Stimulated activated memory B cell treated with anti-CD40 and anti-IgM and Interleukin-4, amounts not matched to agents 10 μg/mL and 1 μg/mL and 100 μg/mL, for 72 hours (primary cell): Measurements from ENCODE around the gene APOC4.

Experiments used
- ATAC-seq: fragments of 150-1000 bp; cut with Tn5 transposase; 2 replicates; pipeline ENCODE4 v1.10.0; 2021
- H3K27ac Mint-ChIP-seq: one replicate; pipeline ENCODE4 v1.8.0; 2022; ENCODE audit warnings: mild to moderate bottlenecking, mixed read lengths
- H3K27me3 Mint-ChIP-seq: one replicate; pipeline ENCODE4 v1.8.0; 2022; ENCODE audit warnings: mixed read lengths
- H3K36me3 Mint-ChIP-seq: one replicate; pipeline ENCODE4 v1.8.0; 2022; ENCODE audit warnings: mixed read lengths
- H3K4me1 Mint-ChIP-seq: one replicate; pipeline ENCODE4 v1.8.0; 2022; ENCODE audit warnings: mixed read lengths
- H3K4me3 Mint-ChIP-seq: one replicate; pipeline ENCODE4 v1.8.0; 2022; ENCODE audit warnings: mild to moderate bottlenecking, moderate library complexity, mixed read lengths
- H3K9me3 Mint-ChIP-seq: one replicate; pipeline ENCODE4 v1.8.0; 2022; ENCODE audit warnings: mixed read lengths

Gene APOC4

GRCh38 chr19:44947041-44947581, 5.1 kb downstream of the APOC4 start:
- ATAC-seq, result no peak
- Mint-ChIP-seq H3K4me3 (no peak overlapping the region), H3K9me3 (no peaks in the 10 kb centered on the region), H3K36me3 (no peaks in the 10 kb centered on the region), H3K27me3 (no peaks in the 10 kb centered on the region), H3K27ac (no peak overlapping the region), H3K4me1 (peaks cover 27% of the 10 kb centered on the region)

DNA sequence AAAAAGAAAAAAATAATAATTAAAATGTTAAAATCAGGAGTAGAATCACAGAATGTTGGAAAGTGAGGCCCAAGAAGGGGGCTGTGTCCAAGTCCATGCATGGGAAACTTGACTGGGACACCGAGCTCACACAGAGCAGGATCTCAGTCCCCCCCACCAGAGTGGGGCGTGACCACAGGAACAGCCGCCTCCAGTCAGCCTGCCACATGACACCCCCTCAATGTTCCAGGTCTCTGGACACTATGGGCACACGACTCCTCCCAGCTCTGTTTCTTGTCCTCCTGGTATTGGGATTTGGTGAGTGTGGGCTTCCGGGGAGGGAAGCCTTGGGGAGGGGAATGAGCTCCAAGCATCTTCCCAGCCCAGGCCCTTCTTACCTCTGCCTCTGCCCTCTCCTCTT, 6.2 kb downstream of the APOC4 start:
- ATAC-seq, result no peak
- Mint-ChIP-seq H3K4me1 (peaks cover 21% of the 10 kb centered on the region), H3K27me3 (no peaks in the 10 kb centered on the region), H3K36me3 (no peaks in the 10 kb centered on the region), H3K4me3 (no peak overlapping the region), H3K27ac (peak overlapping the region; percentile 1), H3K9me3 (no peaks in the 10 kb centered on the region)

GRCh38 chr19:44948763-44949374, 6.8 kb downstream of the APOC4 start:
- Mint-ChIP-seq H3K4me3 (no peak overlapping the region), H3K4me1 (peaks cover 23% of the 10 kb centered on the region), H3K27ac (peak overlapping the region; percentile 1), H3K27me3 (no peaks in the 10 kb centered on the region), H3K36me3 (no peaks in the 10 kb centered on the region), H3K9me3 (no peaks in the 10 kb centered on the region)
- ATAC-seq, result no peak

GRCh38 chr19:44949550-44949949, 7.5 kb downstream of the APOC4 start:
- Mint-ChIP-seq H3K4me3 (no peak overlapping the region), H3K27ac (peak overlapping the region; percentile 1)

GRCh38 chr19:44951179-44952159, 9.4 kb downstream of the APOC4 start:
- no peaks in the 10 kb centered on the region for H3K27me3 Mint-ChIP-seq
- H3K4me3 Mint-ChIP-seq, result no peak overlapping the region
- no peaks in the 10 kb centered on the region for H3K36me3 Mint-ChIP-seq
- ATAC-seq, result no peak
- H3K9me3 Mint-ChIP-seq, result no peaks in the 10 kb centered on the region
- H3K27ac Mint-ChIP-seq, result no peak overlapping the region
- H3K4me1 Mint-ChIP-seq, result peaks cover 26% of the 10 kb centered on the region

More at GRCh38 chr19:44949550-44949949, 7.5 kb downstream of the APOC4 start:
- no peaks in the 10 kb centered on the region for H3K9me3 Mint-ChIP-seq
- no peak for ATAC-seq
- H3K4me1 Mint-ChIP-seq, result peaks cover 20% of the 10 kb centered on the region
- no peaks in the 10 kb centered on the region for H3K36me3 Mint-ChIP-seq
- H3K27me3 Mint-ChIP-seq, result no peaks in the 10 kb centered on the region

DNA sequence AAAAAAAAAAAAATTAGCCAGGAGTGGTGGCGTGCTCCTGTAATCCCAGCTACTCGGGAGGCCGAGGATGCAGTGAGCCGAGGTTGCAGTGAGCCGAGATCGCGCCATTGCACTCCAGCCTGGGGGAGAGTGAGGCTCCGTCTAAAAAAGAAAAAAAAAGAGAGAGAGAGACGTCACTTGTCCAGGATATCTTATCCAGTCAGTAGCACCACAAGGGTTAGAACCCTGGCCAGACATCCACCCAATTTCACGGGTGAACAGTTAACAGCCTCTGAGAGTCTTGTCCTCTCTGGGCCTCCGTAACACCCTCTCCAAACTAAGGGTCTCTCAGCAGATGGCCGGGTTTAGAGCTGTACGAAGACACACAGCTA, 12.2 kb downstream of the APOC4 start:
- H3K27me3 Mint-ChIP-seq, result no peaks in the 10 kb centered on the region
- peak; percentile 4 for ATAC-seq
- H3K27ac Mint-ChIP-seq, result peak overlapping the region; percentile 91
- no peaks in the 10 kb centered on the region for H3K9me3 Mint-ChIP-seq
- H3K36me3 Mint-ChIP-seq, result no peaks in the 10 kb centered on the region
- H3K4me3 Mint-ChIP-seq, result peak overlapping the region; percentile 99
- H3K4me1 Mint-ChIP-seq, result peaks cover 46% of the 10 kb centered on the region

- H3K27me3 Mint-ChIP-seq, result no peaks in the 10 kb centered on the region
- peaks cover 52% of the 10 kb centered on the region for H3K4me1 Mint-ChIP-seq
- H3K4me3 Mint-ChIP-seq, result peak within 1 kb of the TSS; percentile 99
- peak within 1 kb of the TSS; percentile 91 for H3K27ac Mint-ChIP-seq
- peaks cover 3% of the 10 kb centered on the region for H3K36me3 Mint-ChIP-seq
- ATAC-seq, result peak; percentile 97
- no peaks in the 10 kb centered on the region for H3K9me3 Mint-ChIP-seq
Observed at GRCh38 chr19:44954649-44955504, 12.8 kb downstream of the APOC4 start, which contains the start of gene CLPTM1. TSS of gene CLPTM1 (plus strand) at chr19:44955380. CDS start at chr19:44955396, 16 bp downstream.

DNA sequence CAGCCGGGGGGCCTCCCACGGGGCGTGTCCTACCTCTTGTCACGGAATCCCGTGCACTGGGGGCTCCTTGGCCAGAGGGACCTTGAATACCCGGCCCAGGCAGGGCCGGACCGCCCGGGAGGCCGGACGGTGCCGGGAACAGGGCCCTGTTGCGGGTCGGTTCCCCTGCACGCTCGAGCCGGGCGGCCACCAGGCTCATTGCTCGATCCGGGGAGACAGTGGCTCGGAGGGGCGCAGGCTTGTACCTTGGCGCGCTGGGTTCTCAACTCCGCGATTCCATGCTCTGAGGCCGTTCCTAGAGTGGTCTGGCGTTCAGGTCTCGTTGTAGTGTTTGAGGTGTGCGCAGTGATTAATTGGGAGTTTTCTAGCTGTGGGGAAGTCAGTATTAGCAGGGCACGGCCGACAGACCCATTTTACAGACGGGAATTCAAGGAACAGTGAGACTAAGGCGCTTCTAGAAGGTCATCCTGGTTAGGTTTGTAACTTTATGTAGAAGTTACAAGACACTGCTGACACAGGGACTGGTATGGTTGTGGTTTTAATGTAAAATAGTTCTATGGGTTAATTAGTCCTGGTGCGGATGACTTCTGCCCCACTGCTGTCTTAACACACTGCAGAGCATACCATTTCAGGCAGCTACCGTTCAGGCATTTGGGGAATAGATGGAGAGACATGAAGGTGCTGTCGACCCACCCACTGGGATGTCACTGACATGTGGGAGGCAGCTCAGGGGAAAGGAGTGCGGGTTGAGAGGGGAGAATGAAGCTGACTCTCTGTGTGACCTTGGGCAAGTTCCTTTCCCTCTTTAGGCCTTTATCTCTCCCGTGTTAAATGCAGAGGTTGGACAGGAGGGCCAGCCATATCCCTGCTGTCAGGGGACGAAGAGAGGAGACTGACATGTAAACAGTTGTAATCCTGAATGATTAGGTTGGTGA, 13.7 kb downstream of the APOC4 start:
- Mint-ChIP-seq H3K27me3 (no peaks in the 10 kb centered on the region), H3K9me3 (no peaks in the 10 kb centered on the region), H3K4me3 (peak overlapping the region; percentile 99), H3K4me1 (peaks cover 61% of the 10 kb centered on the region), H3K27ac (peak overlapping the region; percentile 91), H3K36me3 (peaks cover 12% of the 10 kb centered on the region)
- ATAC-seq, result no peak

DNA sequence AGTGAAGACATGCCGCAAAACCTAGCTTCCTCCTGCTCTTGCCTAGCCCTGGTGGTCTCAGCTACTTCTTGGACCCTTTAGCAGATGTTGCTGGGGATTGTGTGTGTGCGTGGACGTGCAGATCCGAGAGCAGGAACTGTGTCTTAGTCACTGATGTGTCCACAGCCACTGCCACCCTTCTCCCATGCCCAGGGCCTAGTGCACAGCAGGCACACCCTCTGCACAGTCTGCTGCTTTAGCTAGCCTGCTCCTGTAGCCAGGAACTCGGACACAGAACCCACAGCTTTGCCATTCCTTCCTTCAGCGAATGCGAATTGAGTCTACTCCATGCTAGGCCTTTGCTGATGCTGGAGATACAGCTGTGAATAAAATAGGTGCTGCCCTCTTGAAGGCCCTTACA, 15.5 kb downstream of the APOC4 start:
- peaks cover 72% of the 10 kb centered on the region for H3K4me1 Mint-ChIP-seq
- no peaks in the 10 kb centered on the region for H3K9me3 Mint-ChIP-seq
- no peaks in the 10 kb centered on the region for H3K27me3 Mint-ChIP-seq
- peaks cover 19% of the 10 kb centered on the region for H3K36me3 Mint-ChIP-seq
- no peak for ATAC-seq
- peak overlapping the region; percentile 91 for H3K27ac Mint-ChIP-seq
- H3K4me3 Mint-ChIP-seq, result no peak overlapping the region

DNA sequence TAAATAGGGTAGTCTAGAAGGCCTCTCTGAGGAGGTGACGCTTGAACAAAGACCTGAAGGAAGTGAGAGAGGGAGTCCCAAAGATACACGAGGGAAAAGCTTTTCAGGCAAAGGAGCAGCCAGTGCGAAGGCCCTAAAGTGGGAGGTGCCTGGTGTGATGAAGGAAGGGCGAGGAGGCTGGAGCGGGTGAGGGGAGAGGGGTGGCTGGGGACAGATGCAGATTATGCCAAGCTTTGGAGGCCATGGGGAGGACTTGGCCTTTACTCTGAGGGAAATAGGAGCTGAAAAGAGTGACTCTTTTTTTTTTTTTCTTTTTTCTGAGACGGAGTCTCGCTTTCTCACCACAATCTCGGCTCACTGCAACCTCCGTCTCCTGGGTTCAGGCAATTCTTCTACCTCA, 16.1 kb downstream of the APOC4 start:
- Mint-ChIP-seq H3K9me3 (no peaks in the 10 kb centered on the region), H3K4me3 (no peak overlapping the region), H3K36me3 (peaks cover 21% of the 10 kb centered on the region), H3K27me3 (no peaks in the 10 kb centered on the region), H3K27ac (peak overlapping the region; percentile 91), H3K4me1 (peaks cover 74% of the 10 kb centered on the region)
- ATAC-seq, result no peak

DNA sequence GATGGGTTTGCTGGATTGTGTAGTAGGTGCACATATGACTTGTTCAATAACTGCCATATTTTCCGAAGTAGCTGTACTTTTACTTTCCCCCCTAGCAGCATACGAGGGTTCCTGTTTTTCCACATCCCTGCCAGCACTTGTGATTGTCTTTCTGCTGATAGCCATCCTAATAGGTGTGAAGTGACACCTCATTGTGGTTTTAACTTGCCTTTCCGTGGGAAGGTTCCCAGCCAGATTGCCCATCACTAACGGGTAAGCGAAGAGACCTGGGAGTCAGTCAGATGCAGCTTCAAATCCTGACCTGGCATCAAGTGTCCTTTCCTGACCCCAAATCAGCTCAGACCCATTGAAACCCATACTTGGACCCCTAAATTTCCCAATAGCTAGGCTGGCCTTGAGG, 17.7 kb downstream of the APOC4 start:
- Mint-ChIP-seq H3K36me3 (peaks cover 26% of the 10 kb centered on the region), H3K4me1 (peaks cover 67% of the 10 kb centered on the region), H3K4me3 (no peak overlapping the region), H3K27ac (peak overlapping the region; percentile 92), H3K27me3 (no peaks in the 10 kb centered on the region), H3K9me3 (no peaks in the 10 kb centered on the region)
- ATAC-seq, result no peak

- Mint-ChIP-seq H3K27ac (peak overlapping the region; percentile 92), H3K9me3 (no peaks in the 10 kb centered on the region), H3K36me3 (peaks cover 32% of the 10 kb centered on the region), H3K27me3 (no peaks in the 10 kb centered on the region), H3K4me3 (peak overlapping the region; percentile 53), H3K4me1 (peaks cover 63% of the 10 kb centered on the region)
- peak; percentile 90 for ATAC-seq
Observed at GRCh38 chr19:44960906-44961728, 19.1 kb downstream of the APOC4 start.

GRCh38 chr19:44961821-44962220, 19.8 kb downstream of the APOC4 start:
- ATAC-seq, result no peak
- H3K9me3 Mint-ChIP-seq, result no peaks in the 10 kb centered on the region
- peak overlapping the region; percentile 53 for H3K4me3 Mint-ChIP-seq
- no peaks in the 10 kb centered on the region for H3K27me3 Mint-ChIP-seq
- H3K36me3 Mint-ChIP-seq, result peaks cover 36% of the 10 kb centered on the region
- H3K4me1 Mint-ChIP-seq, result peaks cover 56% of the 10 kb centered on the region
- peak overlapping the region; percentile 92 for H3K27ac Mint-ChIP-seq
